Liver (tissue), 9 donors: ENCODE results near the gene TMEM51. TPM values are rescaled to one million over a fixed set of nuclear protein-coding genes. Genes with fewer than 3 reads are reported as not detected.

Experiments
- DNase-seq: peaks from one replicate; pipeline ENCODE4 v3.0.0-alpha.2; 2017; ENCODE audit warnings: low spot score
- H3K27ac ChIP-seq, 2 donors: one replicate each; pipeline ENCODE4 v1.7.0; 2013; ENCODE audit warnings: inconsistent platforms in 2 of 2, low read length in 2 of 2, control low read depth in 1 of 2, low read depth in 1 of 2, mild to moderate bottlenecking in 1 of 2
- H3K27me3 ChIP-seq, 4 donors: one replicate each; pipeline versions ENCODE4 v1.6.1 to v1.7.0; 2013; ENCODE audit warnings: low read length in 3 of 4, inconsistent platforms in 1 of 4, mild to moderate bottlenecking in 1 of 4, moderate library complexity in 1 of 4; ENCODE audit not compliant: control insufficient read depth in 4 of 4, insufficient read depth in 4 of 4
- H3K36me3 ChIP-seq, 4 donors: one replicate each; pipeline versions ENCODE4 v1.6.1 to v1.7.0; 2013; ENCODE audit warnings: low read length in 3 of 4, mild to moderate bottlenecking in 3 of 4, low read depth in 1 of 4, moderate library complexity in 1 of 4; ENCODE audit not compliant: control insufficient read depth in 4 of 4, insufficient read depth in 3 of 4
- H3K4me1 ChIP-seq, 4 donors: one replicate each; pipeline versions ENCODE4 v1.6.1 to v1.7.0; 2013; ENCODE audit warnings: low read length in 3 of 4, mild to moderate bottlenecking in 3 of 4, moderate library complexity in 1 of 4; ENCODE audit not compliant: control insufficient read depth in 4 of 4, insufficient read depth in 4 of 4
- H3K4me3 ChIP-seq, 3 donors: one replicate each; pipeline versions ENCODE4 v1.6.1 to v1.7.0; 2013; ENCODE audit warnings: low read length in 3 of 3, control low read depth in 1 of 3, low read depth in 1 of 3, mild to moderate bottlenecking in 1 of 3
- H3K9ac ChIP-seq, 2 donors: one replicate each; pipeline ENCODE4 v1.7.0; 2013; ENCODE audit warnings: low read length in 2 of 2, mild to moderate bottlenecking in 2 of 2, moderate library complexity in 2 of 2, control low read depth in 1 of 2, low read depth in 1 of 2
- H3K9me3 ChIP-seq, 4 donors: one replicate each; pipeline versions ENCODE4 v1.6.1 to v1.7.0; 2013; ENCODE audit warnings: low read length in 3 of 4; ENCODE audit not compliant: control insufficient read depth in 4 of 4
- CTCF ChIP-seq: fragments of 150-350 bp; IDR thresholded peaks from 2 replicates; pipeline ENCODE4 v1.5.1; 2017; ENCODE audit warnings: improper control_type of control experiment, low read depth, low read length; ENCODE audit not compliant: missing input control
- FOXA1 ChIP-seq: IDR thresholded peaks from 2 replicates; pipeline ENCODE4 v1.6.1; 2016; ENCODE audit warnings: antibody characterized with exemption
- FOXA2 ChIP-seq: IDR thresholded peaks from 2 replicates; pipeline ENCODE4 v1.6.1; 2016; ENCODE audit warnings: antibody characterized with exemption
- GABPA ChIP-seq, 2 donors: IDR thresholded peaks in 1 of 2; conservative IDR thresholded peaks in 1 of 2; 2 replicates each; pipeline ENCODE4 v1.6.1; 2016; ENCODE audit warnings: antibody characterized with exemption in 2 of 2, mild to moderate bottlenecking in 1 of 2, moderate library complexity in 1 of 2
- HNF4A ChIP-seq, 2 donors: conservative IDR thresholded peaks; 2 replicates each; pipeline ENCODE4 v1.6.1; 2016; ENCODE audit warnings: antibody characterized with exemption in 2 of 2, mild to moderate bottlenecking in 2 of 2
- HNF4G ChIP-seq: IDR thresholded peaks from 2 replicates; pipeline ENCODE4 v1.6.1; 2016; ENCODE audit warnings: antibody characterized with exemption
- JUND ChIP-seq, 2 donors: IDR thresholded peaks; 2 replicates each; pipeline ENCODE4 v1.6.1; 2016; ENCODE audit warnings: antibody characterized with exemption in 2 of 2
- MAX ChIP-seq: IDR thresholded peaks from 2 replicates; pipeline ENCODE4 v1.6.1; 2016; ENCODE audit warnings: antibody characterized with exemption
- NR2F2 ChIP-seq: IDR thresholded peaks from 2 replicates; pipeline ENCODE4 v1.6.1; 2016; ENCODE audit warnings: antibody characterized with exemption
- RAD21 ChIP-seq, 2 donors: IDR thresholded peaks; 2 replicates each; pipeline ENCODE4 v1.6.1; 2016; ENCODE audit warnings: antibody characterized with exemption in 2 of 2, mild to moderate bottlenecking in 2 of 2
- REST ChIP-seq: IDR thresholded peaks from 2 replicates; pipeline ENCODE4 v1.6.1; 2016; ENCODE audit warnings: antibody characterized with exemption, mild to moderate bottlenecking
- RXRA ChIP-seq, 2 donors: IDR thresholded peaks; 2 replicates each; pipeline ENCODE4 v1.6.1; 2017 to 2018; ENCODE audit warnings: antibody characterized with exemption in 2 of 2, mild to moderate bottlenecking in 1 of 2
- SP1 ChIP-seq: IDR thresholded peaks from 2 replicates; pipeline ENCODE4 v1.6.1; 2018; ENCODE audit warnings: antibody characterized with exemption, mild to moderate bottlenecking
- TAF1 ChIP-seq: conservative IDR thresholded peaks from 2 replicates; pipeline ENCODE4 v1.6.1; 2016; ENCODE audit warnings: antibody characterized with exemption, mild to moderate bottlenecking
- YY1 ChIP-seq: IDR thresholded peaks from 2 replicates; pipeline ENCODE4 v1.6.1; 2016; ENCODE audit warnings: antibody characterized with exemption, mild to moderate bottlenecking
- ZBTB33 ChIP-seq: IDR thresholded peaks from 2 replicates; pipeline ENCODE4 v1.6.1; 2016; ENCODE audit warnings: antibody characterized with exemption
- WGBS: extraction: QIAGEN DNeasy Blood & Tissue Kit; methylation state at CpG from one replicate; pipeline ENCODE4 v1.1.7; 2013; 5-methylcytosine and 5-hydroxymethylcytosine counted together
- polyA plus RNA-seq, 2 donors: library from polyadenylated mRNA; stranded (reverse) in 1 of 2; unstranded in 1 of 2; fragments of 200-250 nt in 1 of 2; fragments of >200 nt in 1 of 2; fragmentation: Nextera tagmentation in 1 of 2; extraction: Ambion mirVana in 1 of 2; gene quantifications; one replicate each; pipeline versions ENCODE4 v1.2.1 to v1.2.3, GENCODE V29; 2013 to 2015
- total RNA-seq, 2 donors: library from RNA; depleted of rRNA; stranded (reverse); fragments of >200 nt; gene quantifications; one replicate each; pipeline ENCODE4 v1.2.3, GENCODE V29; 2014
- donor health status: healthy.
- donor health status: healthy.
- donor health status: healthy.
- donor health status: healthy.
- donor health status: healthy.

The TMEM51 gene
- total RNA-seq, result 1 to 10 TPM; 1.4 to 2.7 TPM
- 1 to 10 TPM; 1.3 to 2.3 TPM for polyA plus RNA-seq

- DNase-seq, result peak; percentile 61
- peaks cover 6 to 34% (median 21%) of the 10 kb centered on the region in 4 donors for H3K4me1 ChIP-seq
- H3K27me3 ChIP-seq, result peaks cover 0 to 8% (median 3%) of the 10 kb centered on the region in 4 donors
- peak within 1 kb of the TSS; percentile 28 to 50 (median 36) for H3K4me3 ChIP-seq
- H3K27ac ChIP-seq, result peak within 1 kb of the TSS; percentile 76 to 85
- no peaks in the 10 kb centered on the region for H3K36me3 ChIP-seq
- no peak for TF ChIP-seq GABPA (IDR thresholded peaks at IDR 0.05 in 1 of 2, conservative IDR thresholded peaks at IDR 0.05 in 1 of 2)
- TF ChIP-seq FOXA1, result no peak
- TF ChIP-seq TAF1, result no peak
- no peak for TF ChIP-seq ZBTB33
- no peak for TF ChIP-seq HNF4G
- no peak for TF ChIP-seq JUND (IDR thresholded peaks at IDR 0.05)
- TF ChIP-seq NR2F2, result no peak
- TF ChIP-seq RAD21 (IDR thresholded peaks at IDR 0.05), result no peak
- H3K9me3 ChIP-seq, result no peaks in the 10 kb centered on the region
- 2% methylated on average over 56 of the region's 56 CpGs for WGBS
- H3K9ac ChIP-seq, result peak within 1 kb of the TSS; percentile 20 to 37
These were observed at the start of gene TMEM51 for GRCh38 chr1:15153184-15153841. Gene TMEM51, plus strand, starts transcription at chr1:15153747. Its CDS starts 61,341 bp downstream, at chr1:15215088.

GRCh38 chr1:15103906-15104305 is 49.6 kb upstream of the TMEM51 start:
- DNase-seq, result no peak
- TF ChIP-seq HNF4A (conservative IDR thresholded peaks at IDR 0.05) (no peak), CTCF (no peak), MAX (no peak), RXRA (IDR thresholded peaks at IDR 0.05) (no peak), REST (no peak), RAD21 (IDR thresholded peaks at IDR 0.05) (no peak), FOXA1 (no peak), YY1 (no peak), JUND (IDR thresholded peaks at IDR 0.05) (no peak), SP1 (no peak), FOXA2 (no peak)
- no peaks in the 10 kb centered on the region for H3K4me1 ChIP-seq

More at GRCh38 chr1:15103906-15104305, 49.6 kb upstream of the TMEM51 start:
- Histone ChIP-seq H3K9ac (no peak overlapping the region), H3K27me3 (peaks cover 0 to 4% (median 3%) of the 10 kb centered on the region in 4 donors), H3K36me3 (no peaks in the 10 kb centered on the region), H3K4me3 (no peak overlapping the region), H3K27ac (no peak overlapping the region), H3K9me3 (peaks cover 0 to 2% (median 0%) of the 10 kb centered on the region in 4 donors)
- WGBS, result 80% methylated on average over 10 of the region's 10 CpGs
